ENCODE results near the gene VPS13A.

Gene VPS13A

DNA sequence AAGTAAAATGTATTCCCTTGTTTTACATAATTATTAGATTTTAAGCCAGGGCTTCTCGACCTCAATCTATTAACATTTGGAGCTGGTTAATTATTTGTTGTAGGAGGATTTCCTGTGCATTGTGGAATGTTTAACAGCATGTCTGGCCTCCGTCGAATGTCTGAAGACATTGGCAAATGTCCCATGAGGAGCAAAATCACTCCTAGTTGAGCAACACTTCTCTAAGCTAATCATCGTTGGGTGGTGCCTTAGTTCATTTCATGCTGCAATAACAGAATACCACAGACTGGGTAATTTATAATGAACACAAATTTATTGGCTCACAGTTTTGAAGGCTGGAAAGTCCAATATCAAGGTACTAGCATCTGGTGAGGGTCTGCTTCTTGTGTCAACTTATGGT lies 13.4 kb upstream of the VPS13A start:
- H2AFZ ChIP-seq (ENCODE audit: low read length) = no peak overlapping the region
- no peak overlapping the region for H3K9ac ChIP-seq (ENCODE audit: low read length)
- no peaks in the 10 kb centered on the region for H3K9me2 ChIP-seq (ENCODE audit: low read depth, low read length)
- H3K4me1 ChIP-seq (ENCODE audit: insufficient read depth, low read length, severe bottlenecking) = no peaks in the 10 kb centered on the region
- no peaks in the 10 kb centered on the region; the same call in 1 of the 2 replicates for H3K27me3 ChIP-seq (ENCODE audit: insufficient read depth, low read length)
- H3F3A ChIP-seq (ENCODE audit: insufficient read depth, low read length) = no peaks in the 10 kb centered on the region
- H3K27ac ChIP-seq (ENCODE audit: low read depth, low read length, poor library complexity, severe bottlenecking) = no peak overlapping the region
- no peaks in the 10 kb centered on the region for H3K36me3 ChIP-seq (ENCODE audit: insufficient read depth, low read length)
- H3K4me3 ChIP-seq (ENCODE audit: low read depth, low read length, poor library complexity, severe bottlenecking) = no peak overlapping the region
- no peak overlapping the region for H3K4me2 ChIP-seq (ENCODE audit: low read length)
- no peaks in the 10 kb centered on the region for H3K79me2 ChIP-seq (ENCODE audit: insufficient read depth, low read length)
- H4K20me1 ChIP-seq (ENCODE audit: insufficient read depth, low read length) = no peaks in the 10 kb centered on the region
- TF ChIP-seq EZH2 (IDR thresholded peaks at IDR 0.05; ENCODE audit: borderline replicate concordance, low read length) = no peak
- TF ChIP-seq, protein P1, sequence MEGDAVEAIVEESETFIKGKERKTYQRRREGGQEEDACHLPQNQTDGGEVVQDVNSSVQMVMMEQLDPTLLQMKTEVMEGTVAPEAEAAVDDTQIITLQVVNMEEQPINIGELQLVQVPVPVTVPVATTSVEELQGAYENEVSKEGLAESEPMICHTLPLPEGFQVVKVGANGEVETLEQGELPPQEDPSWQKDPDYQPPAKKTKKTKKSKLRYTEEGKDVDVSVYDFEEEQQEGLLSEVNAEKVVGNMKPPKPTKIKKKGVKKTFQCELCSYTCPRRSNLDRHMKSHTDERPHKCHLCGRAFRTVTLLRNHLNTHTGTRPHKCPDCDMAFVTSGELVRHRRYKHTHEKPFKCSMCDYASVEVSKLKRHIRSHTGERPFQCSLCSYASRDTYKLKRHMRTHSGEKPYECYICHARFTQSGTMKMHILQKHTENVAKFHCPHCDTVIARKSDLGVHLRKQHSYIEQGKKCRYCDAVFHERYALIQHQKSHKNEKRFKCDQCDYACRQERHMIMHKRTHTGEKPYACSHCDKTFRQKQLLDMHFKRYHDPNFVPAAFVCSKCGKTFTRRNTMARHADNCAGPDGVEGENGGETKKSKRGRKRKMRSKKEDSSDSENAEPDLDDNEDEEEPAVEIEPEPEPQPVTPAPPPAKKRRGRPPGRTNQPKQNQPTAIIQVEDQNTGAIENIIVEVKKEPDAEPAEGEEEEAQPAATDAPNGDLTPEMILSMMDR (IDR thresholded peaks at IDR 0.05; ENCODE audit: low read length) = no peak
- H3K9me3 ChIP-seq (ENCODE audit: low read length) = no peaks in the 10 kb centered on the region

DNA sequence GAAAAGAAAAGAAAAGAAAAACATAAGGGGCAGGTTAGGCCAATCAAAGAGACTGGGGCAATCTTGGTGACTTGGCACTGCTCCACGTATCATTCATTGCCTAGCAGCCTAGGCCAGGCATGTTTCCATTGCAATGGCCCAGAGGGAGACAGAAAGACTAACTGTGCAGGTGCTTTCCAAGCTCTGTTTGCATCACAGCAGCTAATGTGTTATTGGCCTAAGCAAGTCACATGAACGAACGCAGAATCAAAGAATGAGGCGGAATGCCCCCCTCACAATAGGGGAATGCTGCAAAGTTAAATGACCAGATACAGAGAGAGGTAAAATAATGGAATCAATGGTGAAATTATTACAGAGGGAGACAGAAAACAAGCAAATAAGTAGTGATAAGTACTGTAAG lies 11.1 kb upstream of the VPS13A start:
- Histone ChIP-seq H3K27me3 (ENCODE audit: insufficient read depth, low read length) (no peaks in the 10 kb centered on the region; the same call in 1 of the 2 replicates), H2AFZ (ENCODE audit: low read length) (no peak overlapping the region), H3K4me1 (ENCODE audit: insufficient read depth, low read length, severe bottlenecking) (no peaks in the 10 kb centered on the region), H3K27ac (ENCODE audit: low read depth, low read length, poor library complexity, severe bottlenecking) (no peak overlapping the region), H3K4me3 (ENCODE audit: low read depth, low read length, poor library complexity, severe bottlenecking) (no peak overlapping the region), H4K20me1 (ENCODE audit: insufficient read depth, low read length) (no peaks in the 10 kb centered on the region), H3K36me3 (ENCODE audit: insufficient read depth, low read length) (no peaks in the 10 kb centered on the region), H3K79me2 (ENCODE audit: insufficient read depth, low read length) (no peaks in the 10 kb centered on the region), H3K9me3 (ENCODE audit: low read length) (no peaks in the 10 kb centered on the region), H3K9ac (ENCODE audit: low read length) (no peak overlapping the region), H3K9me2 (ENCODE audit: low read depth, low read length) (no peaks in the 10 kb centered on the region), H3F3A (ENCODE audit: insufficient read depth, low read length) (no peaks in the 10 kb centered on the region), H3K4me2 (ENCODE audit: low read length) (no peak overlapping the region)
- TF ChIP-seq, protein P1 (IDR thresholded peaks at IDR 0.05; ENCODE audit: low read length) = no peak

DNA sequence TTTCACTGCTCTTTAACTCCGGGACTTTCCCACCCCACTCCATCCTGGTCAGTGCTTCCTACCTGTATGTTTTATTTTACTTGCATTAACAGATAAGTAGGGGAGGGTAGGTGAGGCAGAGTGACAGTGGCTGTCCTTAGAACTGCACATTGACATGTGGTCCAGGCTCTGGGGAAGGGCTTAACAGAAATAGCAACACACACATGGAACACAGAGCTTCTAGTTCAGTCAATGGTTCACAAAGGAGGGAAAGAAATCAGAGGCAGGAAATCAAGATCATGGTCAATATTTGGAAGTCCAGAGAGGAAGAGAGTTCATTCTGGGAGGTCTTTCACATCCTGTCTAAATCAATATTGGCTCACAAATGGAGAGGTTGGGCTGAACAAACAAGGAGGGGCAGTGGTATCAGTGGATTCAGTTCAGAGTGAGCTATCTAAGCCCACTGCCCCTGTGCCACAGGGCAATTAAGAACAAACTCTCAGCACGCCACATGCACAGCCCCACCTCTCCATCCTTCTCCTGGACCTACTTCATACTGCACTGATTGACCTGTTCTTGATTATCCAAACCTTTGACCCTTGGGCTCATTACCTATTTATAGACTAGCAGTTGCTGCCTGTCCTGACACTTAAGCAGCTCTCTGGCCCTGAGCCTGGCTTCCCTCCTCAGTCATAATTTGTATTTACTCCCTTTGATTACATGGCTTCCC lies 6.2 kb upstream of the VPS13A start:
- H3F3A ChIP-seq (ENCODE audit: insufficient read depth, low read length) = no peaks in the 10 kb centered on the region
- no peaks in the 10 kb centered on the region for H3K27me3 ChIP-seq (ENCODE audit: insufficient read depth, low read length)
- no peak overlapping the region for H2AFZ ChIP-seq (ENCODE audit: low read length)
- H3K4me3 ChIP-seq (ENCODE audit: low read depth, low read length, poor library complexity, severe bottlenecking) = no peak overlapping the region
- no peaks in the 10 kb centered on the region for H3K9me3 ChIP-seq (ENCODE audit: low read length)
- no peaks in the 10 kb centered on the region for H3K79me2 ChIP-seq (ENCODE audit: insufficient read depth, low read length)
- H3K4me1 ChIP-seq (ENCODE audit: insufficient read depth, low read length, severe bottlenecking) = no peaks in the 10 kb centered on the region
- no peak overlapping the region for H3K9ac ChIP-seq (ENCODE audit: low read length)
- H3K9me2 ChIP-seq (ENCODE audit: low read depth, low read length) = no peaks in the 10 kb centered on the region
- TF ChIP-seq EZH2 (IDR thresholded peaks at IDR 0.05; ENCODE audit: borderline replicate concordance, low read length) = no peak
- H3K36me3 ChIP-seq (ENCODE audit: insufficient read depth, low read length) = no peaks in the 10 kb centered on the region
- H4K20me1 ChIP-seq (ENCODE audit: insufficient read depth, low read length) = no peaks in the 10 kb centered on the region
- no peak overlapping the region for H3K4me2 ChIP-seq (ENCODE audit: low read length)
- H3K27ac ChIP-seq (ENCODE audit: low read depth, low read length, poor library complexity, severe bottlenecking) = no peak overlapping the region

DNA sequence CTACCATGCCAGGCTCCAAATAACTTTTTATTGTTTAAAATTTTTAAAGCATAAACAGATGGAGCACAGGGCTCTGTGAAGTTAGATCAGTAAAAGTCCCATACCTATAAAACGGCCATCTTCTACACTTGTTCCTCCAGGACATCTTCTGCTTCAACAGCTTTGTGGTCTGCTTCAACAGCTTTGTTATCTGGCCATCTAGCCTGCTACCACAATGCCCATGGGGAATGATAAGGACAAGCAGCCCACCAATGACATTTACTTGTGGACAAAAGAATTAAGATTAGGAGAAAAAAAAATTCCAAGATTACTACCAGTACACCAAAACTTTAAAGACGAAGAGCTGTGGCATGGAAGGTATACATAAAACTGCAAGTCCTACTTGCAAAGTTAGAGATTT lies 2.2 kb upstream of the VPS13A start:
- Histone ChIP-seq H3F3A (ENCODE audit: insufficient read depth, low read length) (peaks cover 6% of the 10 kb centered on the region; the same call in 1 of the 2 replicates), H3K4me3 (ENCODE audit: low read depth, low read length, poor library complexity, severe bottlenecking) (no peak overlapping the region), H4K20me1 (ENCODE audit: insufficient read depth, low read length) (no peaks in the 10 kb centered on the region), H3K9me3 (ENCODE audit: low read length) (no peaks in the 10 kb centered on the region), H3K79me2 (ENCODE audit: insufficient read depth, low read length) (peaks cover 22% of the 10 kb centered on the region), H3K4me2 (ENCODE audit: low read length) (no peak overlapping the region), H3K27me3 (ENCODE audit: insufficient read depth, low read length) (no peaks in the 10 kb centered on the region), H3K4me1 (ENCODE audit: insufficient read depth, low read length, severe bottlenecking) (peaks cover 21% of the 10 kb centered on the region), H2AFZ (ENCODE audit: low read length) (no peak overlapping the region), H3K9ac (ENCODE audit: low read length) (no peak overlapping the region), H3K9me2 (ENCODE audit: low read depth, low read length) (no peaks in the 10 kb centered on the region), H3K36me3 (ENCODE audit: insufficient read depth, low read length) (no peaks in the 10 kb centered on the region), H3K27ac (ENCODE audit: low read depth, low read length, poor library complexity, severe bottlenecking) (no peak overlapping the region)
- no peak for TF ChIP-seq EZH2 (IDR thresholded peaks at IDR 0.05; ENCODE audit: borderline replicate concordance, low read length)
- TF ChIP-seq, protein P1 (IDR thresholded peaks at IDR 0.05; ENCODE audit: low read length) = no peak

All from OCI-LY1 (cell line).